IMR-90 (cell line): ENCODE data around the gene ENAM. TPM values are rescaled to one million over a fixed set of nuclear protein-coding genes. Genes with fewer than 3 reads are reported as not detected.

Source experiments
- ATAC-seq: fragments of 200-7000 bp; cut with Tn5 transposase; 2 replicates; pipeline ENCODE4 v1.9.1; 2020; ENCODE audit warnings: low read depth, mild to moderate bottlenecking, moderate library complexity
- BruUV-seq: library from RNA; stranded (reverse); fragments of 400-500 nt; replicated peaks from 2 replicates; lab custom pipeline; 2021; lab: Mats Ljungman, UMichigan
- CTCF ChIA-PET: fragments of 300-600 bp; formaldehyde crosslinking; extraction: SDS; loops from one replicate; lab custom pipeline; 2021; ENCODE audit warnings: antibody characterized with exemption; lab: Yijun Ruan, JAX
- POLR2A ChIA-PET: fragments of 300-600 bp; sonication (Branson Sonifier 250); formaldehyde crosslinking; loops from one replicate; lab custom pipeline; 2022; ENCODE audit warnings: antibody characterized with exemption; ENCODE audit not compliant: unreplicated experiment; lab: Charles Lee
- DNase-seq: peaks from one replicate; pipeline ENCODE4 v3.0.0; 2013
- H2AFZ ChIP-seq: replicated peaks from 2 replicates; pipeline ENCODE3; 2013; ENCODE audit warnings: low read length, mild to moderate bottlenecking; ENCODE audit not compliant: poor library complexity
- H2AK5ac ChIP-seq: 2 replicates; pipeline ENCODE4 v1.6.1; 2013; ENCODE audit warnings: low read depth, low read length, inconsistent platforms
- H2AK9ac ChIP-seq: replicated peaks from 2 replicates; pipeline ENCODE3; 2013; ENCODE audit warnings: mild to moderate bottlenecking, low read depth, low read length, moderate library complexity; ENCODE audit not compliant: poor library complexity
- H2BK120ac ChIP-seq: 2 replicates; pipeline ENCODE4 v1.6.1; 2013; ENCODE audit warnings: low read depth, low read length, inconsistent platforms
- H2BK15ac ChIP-seq: 3 replicates; pipeline ENCODE4 v1.6.1; 2013; ENCODE audit warnings: low read depth, low read length, inconsistent platforms
- H2BK20ac ChIP-seq: 2 replicates; pipeline ENCODE4 v1.6.1; 2013; ENCODE audit warnings: low read depth, mild to moderate bottlenecking, inconsistent platforms, low read length, moderate library complexity
- H2BK5ac ChIP-seq: 2 replicates; pipeline ENCODE4 v1.6.1; 2013; ENCODE audit warnings: mild to moderate bottlenecking, low read depth, low read length, inconsistent platforms; ENCODE audit not compliant: poor library complexity, severe bottlenecking
- H3K14ac ChIP-seq: replicated peaks from 2 replicates; pipeline ENCODE4 v1.6.1; 2013; ENCODE audit warnings: low read depth, low read length, inconsistent platforms
- H3K18ac ChIP-seq: 2 replicates; pipeline ENCODE4 v1.6.1; 2013; ENCODE audit warnings: low read depth, low read length, control low read depth
- H3K23ac ChIP-seq: 2 replicates; pipeline ENCODE4 v1.6.1; 2013; ENCODE audit warnings: low read depth, low read length, inconsistent platforms
- H3K27ac ChIP-seq: 2 replicates; pipeline ENCODE4 v1.5.1; 2013; ENCODE audit warnings: mild to moderate bottlenecking, control low read depth, low read length; ENCODE audit not compliant: insufficient read depth
- H3K27me3 ChIP-seq: 2 replicates; pipeline ENCODE4 v1.6.1; 2013; ENCODE audit warnings: low read length; ENCODE audit not compliant: control insufficient read depth, insufficient read depth
- H3K36me3 ChIP-seq: 2 replicates; pipeline ENCODE4 v1.6.1; 2013; ENCODE audit warnings: low read length, mixed read lengths; ENCODE audit not compliant: control insufficient read depth, insufficient read depth
- H3K4ac ChIP-seq: 2 replicates; pipeline ENCODE4 v1.6.1; 2013; ENCODE audit warnings: low read depth, low read length, inconsistent platforms
- H3K4me1 ChIP-seq: 2 replicates; pipeline ENCODE4 v1.6.1; 2013; ENCODE audit warnings: low read length, mixed read lengths; ENCODE audit not compliant: control insufficient read depth, insufficient read depth
- H3K4me2 ChIP-seq: 2 replicates; pipeline ENCODE4 v1.6.1; 2013; ENCODE audit warnings: low read depth, mild to moderate bottlenecking, control low read depth, low read length, moderate library complexity
- H3K4me3 ChIP-seq: 2 replicates; pipeline ENCODE4 v1.5.1; 2013; ENCODE audit warnings: low read depth, mild to moderate bottlenecking, control low read depth, low read length, moderate library complexity; ENCODE audit not compliant: insufficient read depth
- H3K56ac ChIP-seq: 2 replicates; pipeline ENCODE4 v1.6.1; 2013; ENCODE audit warnings: low read length, inconsistent platforms; ENCODE audit not compliant: insufficient read depth; ENCODE audit errors: extremely low read depth
- H3K79me1 ChIP-seq, 2 experiments: 2 replicates each; pipeline ENCODE4 v1.6.1; 2013; ENCODE audit warnings: low read length in 2 of 2, inconsistent platforms in 1 of 2, low read depth in 1 of 2
- H3K9ac ChIP-seq: 2 replicates; pipeline ENCODE4 v1.6.1; 2013; ENCODE audit warnings: low read depth, low read length, control low read depth
- H3K9me1 ChIP-seq: 2 replicates; pipeline ENCODE4 v1.6.1; 2013; ENCODE audit warnings: low read length, inconsistent platforms; ENCODE audit not compliant: insufficient read depth
- H3K9me3 ChIP-seq: 2 replicates; pipeline ENCODE4 v1.6.1; 2013; ENCODE audit warnings: low read length; ENCODE audit not compliant: control insufficient read depth, insufficient read depth
- H4K20me1 ChIP-seq: 2 replicates; pipeline ENCODE4 v1.6.1; 2013; ENCODE audit warnings: low read length, inconsistent platforms; ENCODE audit not compliant: insufficient read depth
- H4K5ac ChIP-seq: 2 replicates; pipeline ENCODE4 v1.6.1; 2013; ENCODE audit warnings: mild to moderate bottlenecking, low read depth, low read length, control low read depth
- H4K8ac ChIP-seq, 2 experiments: 2 replicates each; pipeline ENCODE4 v1.6.1; 2013; ENCODE audit warnings: low read depth in 2 of 2, low read length in 2 of 2, control low read depth in 1 of 2, inconsistent platforms in 1 of 2
- H4K91ac ChIP-seq: 2 replicates; pipeline ENCODE4 v1.6.1; 2013; ENCODE audit warnings: low read depth, low read length, inconsistent platforms; ENCODE audit not compliant: insufficient read depth
- CEBPB ChIP-seq: IDR thresholded peaks from 2 replicates; pipeline ENCODE4 v1.6.1; 2012; ENCODE audit warnings: low read depth, low read length, improper control_type of control experiment
- FOS ChIP-seq: fragments of 150-350 bp; IDR thresholded peaks from 2 replicates; pipeline ENCODE4 v1.6.1; 2016; ENCODE audit warnings: low read depth, low read length
- MAFK ChIP-seq: IDR thresholded peaks from 2 replicates; pipeline ENCODE4 v1.6.1; 2012; ENCODE audit warnings: low read depth, low read length, improper control_type of control experiment
- MAZ ChIP-seq: IDR thresholded peaks from 2 replicates; pipeline ENCODE4 v1.6.1; 2012; ENCODE audit warnings: low read depth, mild to moderate bottlenecking, low read length, improper control_type of control experiment, moderate library complexity, borderline replicate concordance
- MXI1 ChIP-seq: IDR thresholded peaks from 2 replicates; pipeline ENCODE4 v1.6.1; 2012; ENCODE audit warnings: low read depth, mild to moderate bottlenecking, low read length, moderate library complexity, borderline replicate concordance
- NFE2L2 ChIP-seq: fragments of 150-350 bp; IDR thresholded peaks from 2 replicates; pipeline ENCODE4 v1.6.1; 2016; ENCODE audit warnings: low read depth, mild to moderate bottlenecking, low read length
- RAD21 ChIP-seq: IDR thresholded peaks from 2 replicates; pipeline ENCODE4 v1.6.1; 2012; ENCODE audit warnings: low read length, improper control_type of control experiment
- RCOR1 ChIP-seq: IDR thresholded peaks from 2 replicates; pipeline ENCODE4 v1.6.1; 2012; ENCODE audit warnings: mild to moderate bottlenecking, low read length, improper control_type of control experiment; ENCODE audit not compliant: insufficient replicate concordance
- RFX5 ChIP-seq: IDR thresholded peaks from 2 replicates; pipeline ENCODE4 v1.8.0; 2012; ENCODE audit warnings: low read depth, mild to moderate bottlenecking, low read length, moderate library complexity
- SMC3 ChIP-seq: fragments of 150-350 bp; IDR thresholded peaks from 2 replicates; pipeline ENCODE4 v1.6.1; 2016; ENCODE audit warnings: low read depth, mild to moderate bottlenecking, antibody characterized with exemption, low read length, moderate library complexity
- WGBS, 2 experiments: methylation state at CpG; one replicate each; pipeline versions ENCODE4 v1.1.5 to v1.1.7; 2013; ENCODE audit warnings: missing lambda C conversion rate in 2 of 2; ENCODE audit not compliant: insufficient read length in 1 of 2; ENCODE audit errors: extremely low coverage in 2 of 2; 5-methylcytosine and 5-hydroxymethylcytosine counted together
- dilution Hi-C: fragments of 300-500 bp; cut with HindIII; formaldehyde crosslinking; loops from one replicate; pipeline ENCODE4 v1.14.3; 2018; ENCODE audit warnings: low sequenced_read_pairs; ENCODE audit not compliant: unreplicated experiment
- in situ Hi-C: fragments of 300-500 bp; cut with MboI; formaldehyde crosslinking; loops from 3 replicates; pipeline ENCODE4 v1.14.3; 2019; ENCODE audit warnings: low sequenced_read_pairs, inconsistent platforms, mixed read lengths
- intact Hi-C: fragments of 100-400 bp; cut with micrococcal nuclease; formaldehyde crosslinking; loops from 2 replicates; pipeline ENCODE4 v1.10.0; 2022
- polyA plus RNA-seq, 3 experiments: library from polyadenylated mRNA; depleted of rRNA; stranded (reverse); fragments of >200 nt; gene quantifications; 2 replicates each; pipeline ENCODE4 v1.2.3, GENCODE V29; 2012; ENCODE audit warnings: low replicate concordance in 1 of 3
- total RNA-seq: library from RNA; depleted of rRNA; stranded (reverse); fragments of >200 nt; gene quantifications from 2 replicates; pipeline ENCODE4 v1.2.3, GENCODE V29; 2012
- TF ChIP-seq, protein P1 (sequence below): conservative IDR thresholded peaks from 2 replicates; pipeline ENCODE4 v1.5.1; 2012; ENCODE audit warnings: mild to moderate bottlenecking, low read depth, low read length, improper control_type of control experiment
- TF ChIP-seq, protein P2 (sequence below): fragments of 150-350 bp; IDR thresholded peaks from 2 replicates; pipeline ENCODE4 v1.6.1; 2017; ENCODE audit warnings: mild to moderate bottlenecking, antibody characterized with exemption, low read length, low read depth

Gene ENAM
- total and polyA plus RNA-seq, 2 of the 4 experiments (the other 2 are of a cell fraction), result under 0.01 to 0.10 TPM

DNA sequence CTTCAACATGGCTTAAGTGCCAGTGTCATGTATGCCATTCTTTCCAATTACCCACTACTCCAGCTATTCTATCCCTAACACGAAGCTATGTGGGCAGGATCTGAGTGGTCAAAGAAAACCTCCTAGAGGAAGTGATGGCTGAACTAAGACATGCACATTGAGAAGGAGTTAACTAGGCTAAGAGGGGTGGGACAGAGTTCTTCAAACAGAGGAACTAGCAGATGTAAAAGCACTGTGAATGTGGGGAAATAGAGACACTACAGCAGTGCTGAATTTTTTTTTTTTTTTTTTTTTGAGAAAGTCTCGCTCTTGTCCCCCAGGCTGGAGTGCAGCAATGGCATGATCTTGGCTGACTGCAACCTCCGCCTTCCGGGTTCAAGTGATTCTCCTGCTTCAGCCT lies 31.6 kb downstream of the ENAM start:
- no peak overlapping the region for H3K9ac ChIP-seq
- H3K36me3 ChIP-seq, result no peaks in the 10 kb centered on the region
- H3K23ac ChIP-seq, result no peak overlapping the region
- H2BK120ac ChIP-seq, result no peak overlapping the region
- no CpG with 5 or more reads among the region's 4 CpGs for WGBS, 2 experiments
- H2BK15ac ChIP-seq, result no peak overlapping the region
- CTCF ChIA-PET, result interaction anchor here (0.9 kb wide), 1 partner anchor 32 kb away, joined by 3 read pairs; no protein-coding TSS in a partner anchor
- H4K5ac ChIP-seq, result no peak overlapping the region
- no TSS peak for BruUV-seq
- no peak overlapping the region for H3K4ac ChIP-seq
- no peak overlapping the region for H3K4me2 ChIP-seq
- no peaks in the 10 kb centered on the region for H3K79me1 ChIP-seq
- in situ Hi-C loops (no loop called here), intact Hi-C loops (no loop called here), dilution Hi-C loops (no loop called here)
- no peak overlapping the region for H3K18ac ChIP-seq
- DNase-seq (no peak), ATAC-seq (no peak)
- H2BK20ac ChIP-seq, result no peak overlapping the region
- no peaks in the 10 kb centered on the region for H4K20me1 ChIP-seq
- no peaks in the 10 kb centered on the region for H3K4me1 ChIP-seq
- H3K14ac ChIP-seq, result no peak overlapping the region
- no peaks in the 10 kb centered on the region for H3K9me1 ChIP-seq
- H2AK5ac ChIP-seq, result no peak overlapping the region
- no peaks in the 10 kb centered on the region for H3K9me3 ChIP-seq
- no peak overlapping the region for H2AK9ac ChIP-seq
- TF ChIP-seq MXI1, result no peak
- no peak for TF ChIP-seq MAFK
- no peak for TF ChIP-seq FOS
- no peak for TF ChIP-seq RFX5
- TF ChIP-seq, protein P1, sequence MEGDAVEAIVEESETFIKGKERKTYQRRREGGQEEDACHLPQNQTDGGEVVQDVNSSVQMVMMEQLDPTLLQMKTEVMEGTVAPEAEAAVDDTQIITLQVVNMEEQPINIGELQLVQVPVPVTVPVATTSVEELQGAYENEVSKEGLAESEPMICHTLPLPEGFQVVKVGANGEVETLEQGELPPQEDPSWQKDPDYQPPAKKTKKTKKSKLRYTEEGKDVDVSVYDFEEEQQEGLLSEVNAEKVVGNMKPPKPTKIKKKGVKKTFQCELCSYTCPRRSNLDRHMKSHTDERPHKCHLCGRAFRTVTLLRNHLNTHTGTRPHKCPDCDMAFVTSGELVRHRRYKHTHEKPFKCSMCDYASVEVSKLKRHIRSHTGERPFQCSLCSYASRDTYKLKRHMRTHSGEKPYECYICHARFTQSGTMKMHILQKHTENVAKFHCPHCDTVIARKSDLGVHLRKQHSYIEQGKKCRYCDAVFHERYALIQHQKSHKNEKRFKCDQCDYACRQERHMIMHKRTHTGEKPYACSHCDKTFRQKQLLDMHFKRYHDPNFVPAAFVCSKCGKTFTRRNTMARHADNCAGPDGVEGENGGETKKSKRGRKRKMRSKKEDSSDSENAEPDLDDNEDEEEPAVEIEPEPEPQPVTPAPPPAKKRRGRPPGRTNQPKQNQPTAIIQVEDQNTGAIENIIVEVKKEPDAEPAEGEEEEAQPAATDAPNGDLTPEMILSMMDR, result no peak
- TF ChIP-seq CEBPB, result no peak
- TF ChIP-seq SMC3, result no peak
- no peak for TF ChIP-seq RAD21
- TF ChIP-seq MAZ, result no peak
- TF ChIP-seq, protein P2, sequence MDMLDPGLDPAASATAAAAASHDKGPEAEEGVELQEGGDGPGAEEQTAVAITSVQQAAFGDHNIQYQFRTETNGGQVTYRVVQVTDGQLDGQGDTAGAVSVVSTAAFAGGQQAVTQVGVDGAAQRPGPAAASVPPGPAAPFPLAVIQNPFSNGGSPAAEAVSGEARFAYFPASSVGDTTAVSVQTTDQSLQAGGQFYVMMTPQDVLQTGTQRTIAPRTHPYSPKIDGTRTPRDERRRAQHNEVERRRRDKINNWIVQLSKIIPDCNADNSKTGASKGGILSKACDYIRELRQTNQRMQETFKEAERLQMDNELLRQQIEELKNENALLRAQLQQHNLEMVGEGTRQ, result no peak
- TF ChIP-seq RCOR1, result no peak
- TF ChIP-seq NFE2L2, result no peak
- no peak overlapping the region for H2BK5ac ChIP-seq
- H3K56ac ChIP-seq, result no peak overlapping the region
- H2AFZ ChIP-seq, result no peak overlapping the region
- H4K8ac ChIP-seq, result no peak overlapping the region
- no peak overlapping the region for H4K91ac ChIP-seq
- H3K27ac ChIP-seq, result no peak overlapping the region
- no peak overlapping the region for H3K4me3 ChIP-seq
- POLR2A ChIA-PET, result no interaction called here
- H3K27me3 ChIP-seq, result no peaks in the 10 kb centered on the region
